Right kidney (tissue), 1 donor: Measurements from ENCODE around the gene TSC22D2.

Source experiments
- DNase-seq: peaks from one replicate; pipeline ENCODE4 v3.0.0-alpha.2; 2016

TSC22D2 gene

DNA sequence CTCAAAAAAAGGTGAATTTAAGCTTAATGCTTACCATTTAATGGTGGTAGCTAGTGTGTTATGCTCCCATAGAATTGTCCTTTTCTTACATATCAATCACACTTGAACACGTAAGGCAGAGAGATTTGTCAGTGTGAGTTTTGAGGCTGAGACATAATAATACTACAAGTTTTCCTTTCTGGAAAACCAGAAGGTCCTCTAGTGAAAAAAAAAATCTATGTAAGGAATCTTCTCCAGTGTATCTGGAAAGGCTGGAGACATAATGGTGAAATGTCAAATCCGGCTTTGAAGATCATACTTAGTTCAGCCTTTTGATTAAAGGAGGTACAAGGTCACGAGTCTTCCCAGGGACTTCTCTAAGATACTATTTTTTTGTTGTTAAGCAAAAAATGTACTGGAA, 3.4 kb downstream of the TSC22D2 start:
- DNase-seq: no peak

DNA sequence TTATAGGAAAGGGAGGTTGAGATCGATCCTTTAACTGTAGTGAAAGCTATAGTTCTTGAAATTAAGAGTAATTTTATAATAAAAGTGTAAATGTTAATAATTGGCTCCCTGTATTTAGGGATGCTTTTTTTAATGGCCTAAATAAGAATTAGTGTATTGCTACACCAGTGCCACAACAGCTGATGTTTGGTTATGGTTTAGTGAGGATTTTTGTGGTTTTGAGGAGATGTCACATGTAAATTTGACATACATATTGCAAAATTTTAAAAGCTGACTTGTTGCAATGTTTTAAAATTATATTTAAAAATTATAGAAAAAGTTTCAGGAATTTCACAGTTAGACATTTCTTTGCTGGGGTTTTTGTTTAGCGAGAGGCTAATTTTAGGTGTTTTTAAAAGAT, 3.9 kb downstream of the TSC22D2 start:
- DNase-seq: no peak

DNA sequence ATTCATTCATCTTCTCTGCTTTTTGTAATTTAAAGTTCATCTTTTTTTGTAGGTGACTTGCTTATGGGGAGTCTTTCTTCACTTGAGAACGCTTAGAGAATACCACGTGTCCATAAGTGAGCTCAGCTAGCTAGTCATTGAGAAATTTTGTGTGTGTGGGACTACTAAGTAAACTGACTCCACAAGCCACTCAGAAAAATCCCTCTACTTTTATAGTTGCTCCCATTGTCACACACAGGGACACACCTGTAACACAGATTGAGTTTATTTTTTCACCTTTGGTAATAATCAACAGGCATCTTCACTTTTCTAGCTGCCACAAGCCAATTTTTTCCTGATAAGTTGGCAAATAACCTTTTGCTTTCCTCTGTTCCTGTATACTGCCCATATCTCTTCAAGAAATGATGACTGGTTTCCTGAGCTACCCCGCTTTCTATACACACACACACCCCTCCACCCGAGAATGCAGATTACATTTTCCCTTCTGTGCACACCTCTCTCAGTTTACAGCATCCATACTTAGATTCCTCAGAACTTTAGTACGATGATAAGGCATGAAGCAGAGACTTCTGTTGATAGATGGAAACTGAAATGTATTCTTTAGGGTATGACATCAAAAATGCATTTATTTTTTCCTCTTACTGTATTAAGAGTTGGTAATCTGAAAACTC, 4.6 kb downstream of the TSC22D2 start:
- peak; percentile 18 for DNase-seq

DNA sequence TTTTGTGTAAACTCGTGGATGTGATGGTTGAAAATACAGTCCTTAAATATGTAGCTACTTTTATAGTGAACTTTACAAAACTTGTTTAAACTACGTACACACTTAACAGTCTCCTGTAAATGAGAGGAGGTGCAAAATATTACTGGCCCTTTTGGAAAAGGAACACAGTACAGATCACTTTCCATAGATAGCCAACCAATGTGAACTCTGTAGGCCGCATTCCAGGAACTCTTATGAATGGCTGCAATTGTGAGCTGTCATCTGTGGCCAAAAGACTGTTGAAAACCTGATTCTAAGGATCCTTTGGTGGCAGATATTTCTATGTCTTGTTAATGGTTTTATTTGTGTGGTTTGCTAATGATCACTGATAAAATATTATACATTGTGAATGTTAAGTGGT, 6.2 kb downstream of the TSC22D2 start:
- DNase-seq: peak; percentile 11

DNA sequence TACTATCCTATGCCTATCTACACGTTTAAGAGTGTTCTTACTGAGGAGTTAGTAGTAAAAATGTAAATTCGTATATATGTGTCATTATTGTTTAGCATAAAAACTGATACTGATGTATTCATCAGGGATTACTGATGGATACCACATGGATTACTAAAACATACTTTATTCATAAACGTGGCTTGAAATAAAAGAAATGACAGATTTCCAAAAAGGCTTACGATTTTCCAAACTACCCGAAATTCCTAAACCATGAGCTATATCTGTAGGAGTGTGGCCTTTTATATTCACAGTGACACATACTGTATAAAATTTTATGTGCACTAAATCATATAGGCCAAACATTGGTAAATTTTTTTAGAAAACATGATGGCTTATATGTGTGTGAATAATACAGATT, 6.9 kb downstream of the TSC22D2 start:
- DNase-seq: no peak

DNA sequence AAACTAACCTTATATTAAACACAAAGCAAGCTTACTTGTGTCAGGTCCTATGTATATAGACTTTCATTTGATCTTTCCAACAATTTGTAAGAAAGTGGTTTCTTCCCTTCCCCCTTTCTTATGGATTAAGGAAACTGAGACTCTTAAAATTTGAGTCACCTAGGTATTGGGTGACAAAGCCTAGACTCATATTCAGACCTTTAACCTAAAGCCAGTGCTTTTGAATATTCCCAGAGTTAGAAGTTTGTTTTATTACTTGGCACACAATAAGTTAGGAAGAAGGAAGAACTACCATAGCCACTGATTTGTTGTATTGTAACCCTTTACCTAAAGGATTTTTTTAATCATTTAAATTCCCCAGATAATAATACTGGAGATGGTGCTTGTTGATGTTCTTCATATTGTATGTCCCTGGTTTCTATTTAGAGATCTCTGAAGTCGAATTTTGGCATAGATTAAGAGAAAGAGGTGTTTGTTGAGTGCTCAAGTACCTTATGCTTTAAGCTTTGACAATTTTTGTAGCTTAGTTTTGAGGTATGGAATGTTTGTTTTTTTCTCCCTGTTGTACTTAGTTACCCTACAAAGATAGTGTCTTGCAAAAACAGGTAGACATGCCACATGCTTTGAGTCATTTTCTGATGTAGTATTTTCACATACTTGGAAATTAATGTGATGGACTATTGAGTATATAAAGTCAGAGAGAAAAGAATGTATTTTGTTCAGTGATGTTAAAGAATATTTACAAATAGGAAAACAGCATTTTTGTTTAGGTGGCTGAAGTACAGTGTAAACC, 11.2 kb downstream of the TSC22D2 start:
- DNase-seq: no peak

DNA sequence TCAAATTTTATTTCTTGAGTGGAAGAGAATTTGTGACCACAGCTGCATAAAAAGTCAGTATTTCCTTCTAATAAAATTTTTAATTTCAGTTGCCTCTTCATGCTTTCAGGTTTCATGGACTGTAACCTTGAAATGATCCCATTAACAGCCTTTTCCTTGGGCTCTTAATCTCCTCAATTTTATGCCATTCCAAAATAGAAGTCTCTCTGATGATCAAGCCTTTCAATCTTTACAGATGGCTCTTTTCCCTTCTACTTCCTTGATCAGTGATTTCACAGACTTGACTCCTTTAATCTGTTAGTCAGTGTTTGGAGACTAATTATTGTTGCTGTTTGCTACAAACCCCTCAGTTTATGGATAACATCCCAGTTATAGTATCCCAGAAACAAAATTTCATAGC, 11.9 kb downstream of the TSC22D2 start:
- no peak for DNase-seq

DNA sequence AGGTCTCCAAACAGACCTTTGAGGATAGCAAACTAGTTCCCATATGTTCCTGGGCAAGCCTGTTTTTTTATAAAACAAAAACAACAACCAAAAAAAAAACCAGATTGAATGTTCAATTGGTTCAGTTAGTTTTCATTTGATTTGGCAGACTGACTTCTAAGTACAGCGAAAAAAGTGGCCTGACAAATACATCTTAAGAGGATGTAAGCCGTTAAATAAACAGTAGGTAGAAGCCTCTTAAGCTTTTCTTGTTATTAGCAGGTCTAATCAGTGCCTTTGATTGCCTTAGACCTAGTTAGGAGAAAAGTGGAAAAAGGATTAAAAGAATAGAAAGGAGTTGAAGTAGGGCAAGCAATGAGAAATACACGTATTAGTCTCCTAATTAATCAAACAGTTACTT, 13.2 kb downstream of the TSC22D2 start:
- no peak for DNase-seq

DNA sequence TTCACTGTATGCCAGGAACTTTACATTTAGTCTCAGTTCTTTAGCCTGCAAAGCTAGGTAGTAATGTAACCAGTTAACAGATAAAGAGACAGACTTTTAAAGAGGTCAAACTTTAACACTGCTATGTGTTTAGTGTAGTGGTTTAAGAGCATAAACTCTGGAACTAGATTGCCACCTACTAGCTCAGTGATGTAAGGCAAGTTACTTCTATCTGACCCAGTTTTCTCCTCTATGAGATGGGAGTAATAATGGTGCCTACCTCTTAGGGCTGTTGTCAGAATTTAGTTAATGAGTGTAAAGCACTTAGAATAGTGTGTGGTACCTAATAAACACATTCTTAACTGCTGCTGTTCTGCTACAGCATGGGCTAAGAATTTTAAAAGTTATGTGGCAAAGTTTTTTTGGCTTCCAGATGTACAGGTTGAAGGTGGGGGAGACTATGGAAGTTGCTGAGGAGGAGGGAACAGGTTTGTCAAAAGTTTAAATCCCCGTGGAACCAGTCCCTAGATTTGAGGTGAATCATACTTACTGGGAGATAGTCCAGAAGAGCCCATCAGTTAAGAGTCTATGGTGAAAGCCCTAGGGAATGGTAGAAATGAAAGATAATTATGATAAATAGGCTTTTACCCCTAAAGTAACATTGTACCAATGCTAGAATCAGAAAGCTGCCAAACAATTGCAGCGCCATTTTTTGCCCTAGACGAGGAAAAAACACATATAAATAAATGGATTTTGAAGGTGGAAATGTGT, 13.9 kb downstream of the TSC22D2 start:
- DNase-seq: no peak

DNA sequence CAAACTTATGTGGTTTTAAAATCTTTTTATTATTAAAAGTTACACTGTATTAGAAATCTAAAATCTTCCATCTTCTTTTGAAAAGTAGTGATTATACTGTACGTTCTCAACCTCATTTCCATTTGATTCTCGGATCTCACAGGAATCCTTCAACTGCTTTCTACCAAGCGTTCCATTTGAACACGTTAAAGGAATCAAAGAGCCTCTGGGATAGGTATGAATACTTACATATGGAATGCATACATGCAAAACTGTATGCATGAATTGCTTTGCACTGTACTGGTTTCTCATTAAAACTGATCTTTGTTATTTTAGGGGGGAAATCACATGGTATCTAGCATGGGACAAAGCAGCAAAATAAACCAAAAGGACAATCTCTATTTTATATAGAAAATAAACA, 14.8 kb downstream of the TSC22D2 start:
- no peak for DNase-seq

DNA sequence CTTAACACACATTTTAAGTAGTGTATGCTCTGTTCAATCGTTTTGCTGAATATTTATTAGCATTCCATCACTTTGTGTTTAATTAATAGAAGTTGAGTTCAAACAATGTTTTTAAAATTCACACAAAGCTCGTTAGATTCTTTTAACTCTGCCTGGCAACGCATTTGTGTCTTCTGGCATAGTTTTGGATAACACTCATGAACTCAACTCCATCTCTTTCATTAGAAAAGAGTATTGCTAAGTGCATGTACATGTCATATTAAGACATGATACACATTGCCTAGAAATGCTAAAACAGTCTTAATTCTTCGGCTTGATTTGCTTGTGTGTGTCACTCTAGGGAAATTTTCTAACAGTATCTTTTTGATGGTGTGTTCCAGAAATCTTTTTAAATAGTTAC, 15.7 kb downstream of the TSC22D2 start:
- DNase-seq: no peak

DNA sequence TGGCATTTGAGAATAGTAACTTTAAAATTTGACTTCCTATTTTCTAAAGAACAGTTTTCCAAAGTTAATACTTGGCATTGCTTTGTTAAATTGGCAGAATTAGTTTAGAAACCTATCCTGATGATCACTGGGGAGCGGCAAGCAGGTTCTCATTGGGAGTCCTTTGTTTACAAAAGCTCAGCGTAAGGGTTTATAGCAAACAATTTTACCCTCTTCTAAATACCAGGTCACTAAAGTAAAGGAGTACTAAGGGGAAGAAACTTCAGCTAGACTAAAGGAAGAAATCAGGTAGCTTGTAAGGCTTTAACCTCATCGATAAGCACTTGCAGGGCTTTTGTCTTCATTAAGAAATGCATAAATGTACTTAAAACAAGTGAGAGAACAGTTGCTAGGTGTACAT, 18.2 kb downstream of the TSC22D2 start:
- DNase-seq: no peak

DNA sequence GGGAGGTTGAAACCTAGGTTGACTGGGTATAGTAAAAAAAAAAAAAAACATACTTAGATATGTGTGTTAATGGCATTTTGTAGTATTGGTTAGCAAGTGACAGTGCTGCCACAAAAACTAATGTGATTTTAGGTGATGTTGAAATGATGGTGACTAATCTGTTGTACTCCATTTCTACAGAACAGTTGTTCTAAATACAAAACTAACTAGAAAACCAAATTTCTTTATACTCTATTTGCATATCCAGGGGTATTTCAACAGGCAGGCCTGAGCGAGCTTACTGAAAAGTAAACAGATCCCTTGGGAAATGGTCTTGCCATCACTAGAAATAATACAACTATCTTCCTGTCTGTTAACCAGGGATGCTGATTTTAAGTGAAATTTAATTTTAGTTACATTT, 20.5 kb downstream of the TSC22D2 start:
- no peak for DNase-seq

DNA sequence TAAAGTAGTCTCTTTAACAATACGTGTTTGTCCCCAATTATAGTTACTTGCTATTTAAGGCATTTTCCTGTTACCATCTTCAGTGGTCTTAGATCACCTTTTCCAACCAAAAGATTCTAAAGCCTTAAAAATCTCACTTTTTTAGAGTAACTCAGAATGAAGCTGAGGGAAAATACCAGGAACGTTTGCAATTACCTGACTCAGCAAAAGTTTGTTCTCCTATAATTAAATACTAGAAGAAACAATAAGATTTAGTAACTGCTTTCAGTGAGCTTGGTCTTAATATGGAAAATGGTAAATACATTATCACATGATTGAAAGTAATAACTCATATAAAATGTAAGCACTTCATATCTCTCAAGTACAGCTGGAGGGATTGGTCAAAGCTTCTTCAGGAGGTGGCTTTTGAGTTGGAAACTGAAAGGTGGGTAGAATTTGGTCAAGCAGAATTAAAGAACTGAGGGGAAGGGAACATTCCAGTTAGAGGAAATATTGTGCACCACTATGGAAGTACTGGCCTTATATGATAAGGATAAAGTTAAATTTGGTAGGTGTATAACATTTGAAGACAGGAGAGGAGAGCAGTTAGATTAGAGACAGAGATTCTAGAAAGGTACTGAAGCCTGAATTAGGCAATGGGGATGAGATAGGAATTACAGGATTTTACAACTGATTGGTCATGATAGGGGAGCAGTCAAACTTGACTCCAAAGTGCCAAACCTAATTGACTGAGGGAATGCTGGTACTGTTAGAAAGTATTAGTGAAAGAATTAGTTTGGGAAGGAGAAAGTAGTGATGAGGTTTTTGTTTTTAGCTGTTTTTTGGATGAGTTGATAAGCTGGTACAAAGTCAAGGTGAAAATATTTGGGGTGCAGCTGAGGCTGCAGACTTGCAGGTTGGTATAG, 21.9 kb downstream of the TSC22D2 start:
- no peak for DNase-seq

DNA sequence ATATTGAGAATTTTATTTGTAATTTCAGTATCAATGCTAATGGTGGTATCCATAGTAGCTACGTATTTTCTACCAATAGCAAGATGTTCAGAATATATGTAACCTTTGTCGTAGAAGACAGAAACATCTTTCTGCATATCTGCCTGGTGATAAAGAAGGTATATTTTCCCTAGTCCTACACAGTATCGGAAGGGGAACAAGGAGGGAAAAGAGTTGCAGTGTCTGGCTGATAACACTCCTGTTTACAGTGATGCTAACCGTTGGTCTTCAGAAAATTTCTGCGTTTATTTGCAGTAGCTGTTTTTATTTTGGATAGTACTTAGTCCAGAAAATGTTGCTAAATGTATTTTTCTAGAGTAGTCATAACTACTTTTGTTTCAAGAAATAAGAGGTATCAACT, 25.2 kb downstream of the TSC22D2 start:
- DNase-seq: no peak

DNA sequence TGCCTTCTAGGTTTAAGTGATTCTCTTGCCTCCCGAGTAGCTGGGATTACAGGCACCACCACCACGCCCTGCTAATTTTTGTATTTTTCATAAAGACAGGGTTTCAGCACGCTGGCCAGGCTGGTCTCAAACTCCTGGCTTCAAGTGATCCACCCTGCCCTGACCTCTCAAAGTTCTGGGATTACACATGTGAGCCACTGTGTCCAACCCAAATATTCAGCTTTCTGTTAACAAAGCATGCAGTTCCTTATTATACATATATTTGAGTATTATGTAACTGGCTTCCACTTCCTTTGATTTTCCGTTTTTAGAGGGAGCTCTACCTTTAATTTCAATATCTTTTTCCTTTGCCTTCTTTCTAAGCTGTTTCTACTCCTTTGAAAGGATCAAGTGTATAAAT, 26.1 kb downstream of the TSC22D2 start:
- DNase-seq: no peak

DNA sequence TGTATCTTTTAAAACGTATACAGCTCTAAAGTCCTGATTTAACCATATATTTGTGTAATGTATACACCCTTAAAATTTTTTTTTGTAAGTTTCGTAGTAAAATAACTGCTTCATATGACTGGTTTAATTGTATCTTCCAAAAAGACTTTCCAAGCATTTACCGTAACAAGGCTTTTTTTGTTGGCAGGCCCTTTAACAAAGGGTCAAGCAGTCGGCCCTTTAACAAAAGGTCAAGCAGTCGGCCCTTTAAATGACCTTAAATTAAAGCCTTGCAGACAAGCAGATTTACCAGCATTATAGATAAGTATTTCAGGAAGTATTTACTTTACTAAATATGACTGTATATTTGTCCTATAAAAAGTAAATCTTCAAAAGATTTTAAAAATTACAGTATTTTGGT, 28.1 kb downstream of the TSC22D2 start:
- no peak for DNase-seq

DNA sequence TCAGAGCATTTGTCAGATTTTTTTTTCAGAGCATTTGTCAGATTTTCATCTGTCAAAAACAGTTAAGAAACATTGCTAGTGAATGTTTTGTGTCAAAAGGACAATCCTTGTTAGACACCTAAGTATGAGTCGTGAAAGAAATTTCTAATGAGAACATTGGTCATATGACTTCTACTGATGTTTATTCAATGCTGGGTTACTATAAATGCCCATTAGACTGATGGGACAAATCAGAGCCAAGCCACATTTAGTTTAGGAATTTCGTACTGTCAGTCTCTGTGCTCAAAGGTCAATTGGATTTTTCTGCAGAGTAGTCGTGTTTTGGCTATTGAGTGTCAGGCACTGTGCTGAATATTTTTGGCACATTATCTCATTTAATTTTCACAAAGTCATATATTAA, 31.6 kb downstream of the TSC22D2 start:
- DNase-seq: no peak

DNA sequence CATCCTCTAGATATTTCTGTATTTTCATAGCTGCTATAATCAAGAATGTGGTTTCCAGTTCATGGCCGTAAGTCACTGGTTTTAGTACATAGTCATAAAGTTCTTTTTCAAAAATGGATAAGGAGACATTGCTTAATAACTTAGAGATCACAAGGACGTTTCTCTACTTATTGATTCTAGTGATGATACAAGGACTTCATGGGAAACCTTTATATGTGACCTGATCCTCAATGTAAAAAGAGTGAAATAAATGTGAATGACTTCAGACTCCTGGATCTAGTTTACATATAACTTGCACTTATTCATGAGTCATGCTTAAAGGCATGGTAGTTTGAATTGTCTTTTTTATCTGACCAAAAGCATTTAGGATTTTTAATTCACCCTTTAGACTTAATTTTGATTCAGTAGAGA, 35.2 kb downstream of the TSC22D2 start:
- DNase-seq: no peak

DNA sequence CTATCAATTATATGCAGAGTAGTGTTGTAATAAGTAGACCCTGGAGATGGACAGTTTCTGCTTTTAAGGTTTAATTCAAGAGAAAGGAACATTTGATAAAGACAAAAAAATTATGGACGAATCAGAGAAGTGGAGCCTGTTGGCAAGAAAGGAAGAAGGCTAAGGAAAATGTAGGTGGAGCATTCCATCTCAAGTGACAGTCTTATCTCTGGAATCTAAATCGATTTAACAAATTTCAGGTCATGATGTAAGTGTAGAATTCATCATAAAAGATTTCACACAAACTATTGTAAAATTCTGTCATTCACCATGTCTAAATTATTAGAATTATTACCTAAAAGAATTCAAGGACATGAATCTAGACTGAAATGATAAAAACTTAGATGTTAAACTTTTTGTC, 36.3 kb downstream of the TSC22D2 start:
- DNase-seq: no peak

DNA sequence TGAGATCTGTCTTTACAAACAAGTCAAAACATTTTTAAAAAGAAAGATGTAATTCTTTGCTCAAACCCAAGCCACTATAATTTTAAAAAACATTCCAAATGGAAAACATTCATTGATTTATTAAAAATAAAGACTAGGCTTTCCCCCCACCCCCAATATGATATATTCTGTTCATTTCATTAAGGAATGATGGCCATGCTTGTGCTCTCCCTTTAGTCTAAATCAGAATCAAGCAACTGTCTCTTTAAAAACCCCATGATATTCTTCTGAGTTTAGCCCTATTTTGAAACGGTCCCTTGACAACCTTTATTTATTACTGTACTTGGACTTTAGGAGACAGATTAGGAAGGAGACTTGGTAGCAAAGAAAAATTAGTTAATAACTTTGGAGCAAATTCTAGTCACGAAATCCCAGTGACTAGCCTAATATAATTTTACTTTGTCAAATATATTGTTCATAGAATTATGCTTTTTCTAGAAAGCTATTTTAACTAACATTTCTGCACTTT, 38.4 kb downstream of the TSC22D2 start:
- DNase-seq: no peak

DNA sequence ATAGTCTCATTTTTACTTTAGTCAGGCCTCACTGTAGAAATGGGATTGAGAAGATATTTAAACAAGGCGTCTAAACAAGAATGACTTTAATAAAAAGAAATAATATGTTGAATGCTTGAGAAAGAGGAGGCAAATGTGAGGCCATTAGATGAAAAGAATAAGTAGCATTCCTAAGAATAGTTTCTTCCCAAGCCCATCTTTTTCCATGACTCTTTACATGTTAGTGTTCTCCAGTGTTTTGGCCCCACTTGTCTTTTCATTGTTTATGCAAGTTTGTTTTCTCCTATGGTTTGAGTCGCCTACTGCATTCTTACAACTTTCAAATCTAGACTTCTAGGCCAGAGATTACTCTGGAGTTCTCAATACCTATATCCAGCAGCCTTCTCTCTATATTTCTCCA, 39.0 kb downstream of the TSC22D2 start:
- no peak for DNase-seq
